Suppressor macrophage treated with lipopolysaccharide for 4 hours (primary cell): ENCODE measurements around the gene EPHA6.
A peak's percentile ranks its signal among the peaks of the same experiment; 100 is the strongest.

Experiments
- DNase-seq: peaks from one replicate; pipeline ENCODE4 v3.0.0-alpha.2; 2020

EPHA6 gene

DNA sequence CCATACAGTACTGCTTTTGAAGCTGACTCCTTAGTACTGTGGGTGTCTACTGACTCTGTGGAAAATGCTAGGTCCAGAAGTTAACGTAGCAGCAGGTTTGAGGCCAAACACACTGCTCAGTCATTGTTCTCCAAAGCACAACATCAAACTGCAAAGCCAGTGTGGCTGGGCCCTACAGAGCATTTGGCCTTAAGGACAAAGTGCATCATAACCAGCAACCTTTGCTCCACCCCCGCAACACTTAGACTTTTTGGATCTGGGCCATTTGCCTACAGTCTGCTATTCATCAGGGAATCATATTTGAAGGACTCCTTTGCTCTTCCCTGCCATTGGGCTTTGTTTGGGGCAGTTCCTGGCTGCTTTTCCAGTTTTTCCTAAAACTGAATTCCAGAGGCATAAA, 907.1 kb downstream of the EPHA6 start:
- no peak for DNase-seq

DNA sequence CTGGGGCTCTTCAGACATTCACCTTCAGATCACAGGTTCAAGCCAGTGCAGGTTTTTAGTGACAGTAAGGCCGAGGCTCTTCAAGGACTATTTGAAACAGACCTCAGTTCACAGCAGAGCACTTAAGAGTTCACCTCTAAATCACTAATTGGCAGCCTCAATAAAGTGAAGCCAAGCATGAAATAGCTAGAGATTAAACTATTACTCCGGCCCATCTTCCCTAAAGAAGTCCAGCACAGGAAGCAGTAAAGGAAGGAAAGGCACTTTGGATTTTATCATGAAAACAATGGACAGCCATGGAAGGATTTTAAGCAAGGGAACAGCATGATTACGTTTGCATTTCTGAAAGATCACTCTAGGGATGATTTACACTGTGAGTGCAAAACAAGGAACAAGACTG, 922.5 kb downstream of the EPHA6 start:
- DNase-seq: no peak

DNA sequence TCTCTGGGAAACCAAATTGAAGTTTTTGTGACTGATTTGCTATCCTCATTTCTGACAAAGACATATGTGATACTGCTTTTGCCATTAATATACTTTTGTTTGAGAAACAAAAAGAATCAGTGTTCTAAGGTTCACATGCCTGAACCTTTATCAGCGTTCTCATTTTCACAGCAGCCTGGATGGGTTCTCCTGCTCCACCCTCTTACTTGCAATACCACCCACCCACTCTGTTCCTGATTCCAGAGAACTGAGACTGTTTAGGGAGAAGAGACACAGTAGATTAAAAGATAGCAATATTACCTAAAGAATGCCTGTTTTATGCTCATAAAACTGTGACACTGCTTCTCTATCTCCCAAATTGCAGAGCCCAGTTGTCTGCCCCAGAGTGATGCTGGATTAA, 924.4 kb downstream of the EPHA6 start:
- DNase-seq: no peak

- no peak for DNase-seq
Observed at GRCh38 chr3:97742036-97742435, 927.6 kb downstream of the EPHA6 start.

- DNase-seq: no peak
Observed at GRCh38 chr3:97744289-97744688, 929.9 kb downstream of the EPHA6 start.

- no peak for DNase-seq
Observed at GRCh38 chr3:97763586-97764406, 949.4 kb downstream of the EPHA6 start.

DNA sequence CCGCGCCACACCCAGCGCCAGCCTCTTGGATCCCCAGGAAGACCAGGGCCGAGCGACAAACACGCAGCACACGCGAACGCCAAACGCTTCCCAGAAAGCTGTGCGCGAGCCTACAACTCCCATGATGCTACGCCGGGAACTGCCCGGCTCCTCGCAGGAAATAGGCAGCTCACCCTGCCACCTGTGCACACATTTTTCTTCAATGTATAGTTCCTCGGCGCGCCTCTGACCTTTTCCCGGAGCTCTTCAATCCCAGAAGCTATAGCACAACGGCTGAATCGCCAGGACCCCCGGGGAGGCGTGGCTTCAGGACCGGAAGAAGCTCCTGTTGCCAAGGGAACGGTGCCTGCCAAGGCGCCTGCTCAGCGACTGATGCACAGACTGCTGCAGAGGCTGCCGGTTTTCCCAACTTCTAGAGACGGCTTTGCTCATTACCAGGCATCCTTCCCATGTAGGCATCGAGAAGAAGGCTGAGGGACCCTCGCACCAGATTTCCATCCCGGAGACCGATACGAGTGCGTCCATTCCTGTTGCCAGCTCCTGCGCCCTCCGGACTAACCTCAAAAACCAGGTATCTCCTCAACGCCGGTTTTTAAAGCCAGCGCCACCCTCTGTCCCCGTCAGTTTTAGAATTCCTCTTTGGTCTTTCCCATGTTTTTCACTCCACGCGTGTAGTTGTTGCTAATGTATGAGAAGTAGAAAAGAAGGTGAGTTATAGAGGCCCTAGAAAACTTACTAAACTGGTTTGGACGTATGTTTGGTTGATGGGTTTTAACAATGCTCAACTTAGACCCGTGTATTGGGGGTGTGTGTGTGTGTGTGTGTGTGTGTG, 950.2 kb downstream of the EPHA6 start, which contains the start of gene ARL6:
TSS of gene ARL6 (plus strand) at position 352 of the 832 bp plus-strand sequence. CDS start 3,350 bp downstream, outside the sequence.
- peak; percentile 83 for DNase-seq

GRCh38 chr3:97765336-97765735, 950.9 kb downstream of the EPHA6 start:
- DNase-seq: no peak

- DNase-seq: no peak
Observed at GRCh38 chr3:97772926-97773325, 958.5 kb downstream of the EPHA6 start.

DNA sequence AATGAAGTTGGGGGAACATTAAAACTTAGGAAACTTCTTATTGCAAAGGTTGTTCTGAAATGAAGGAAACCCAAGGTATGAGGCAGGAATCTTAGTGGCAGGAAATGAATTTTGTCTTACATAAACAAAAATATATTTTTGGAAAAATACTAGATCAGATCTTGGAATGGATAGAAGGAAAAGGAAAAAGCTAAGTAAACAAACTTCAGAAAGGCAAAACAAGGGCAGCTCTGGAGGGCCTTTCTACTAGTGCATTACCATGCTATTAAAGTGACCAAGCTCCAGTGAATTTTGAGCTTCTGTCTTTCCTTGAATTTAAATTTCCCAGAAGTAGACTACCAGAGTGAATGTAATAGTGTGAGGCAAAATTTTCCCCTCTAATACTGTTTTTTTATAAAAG, 963.8 kb downstream of the EPHA6 start:
- no peak for DNase-seq

GRCh38 chr3:97793420-97794019, 979.1 kb downstream of the EPHA6 start:
- peak; percentile 62 for DNase-seq

- no peak for DNase-seq
Observed at GRCh38 chr3:97795951-97796350, 981.6 kb downstream of the EPHA6 start.
